Adrenal gland (tissue), 12 donors: ENCODE results near the gene TBX1. TPM values are rescaled to one million over a fixed set of nuclear protein-coding genes. Genes with fewer than 3 reads are reported as not detected.

ENCODE experiments used
- DNase-seq, 7 donors: peaks; one replicate each; pipeline ENCODE4 v3.0.0-alpha.2; 2019 to 2020
- H3K27ac ChIP-seq, 5 donors: fragments of 200-600 bp; sonication (generic) in 4 of 5; 1 replicate in 3 of 5; 2 replicates in 2 of 5; pipeline versions ENCODE4 v1.5.1 to v1.8.0; 2016 to 2020; ENCODE audit warnings: mild to moderate bottlenecking in 1 of 5
- H3K27me3 ChIP-seq: fragments of 200-600 bp; 2 replicates; pipeline ENCODE4 v1.8.0; 2021
- H3K36me3 ChIP-seq, 2 donors: fragments of 200-600 bp; replicated peaks in 1 of 2; 1 replicate in 1 of 2; 2 replicates in 1 of 2; pipeline versions ENCODE4 v1.5.1 to v1.8.0; 2018 to 2022
- H3K4me1 ChIP-seq, 2 donors: fragments of 200-600 bp; replicated peaks in 1 of 2; 1 replicate in 1 of 2; 2 replicates in 1 of 2; pipeline versions ENCODE4 v1.5.1 to v1.8.0; 2018 to 2021
- H3K4me3 ChIP-seq, 4 donors: fragments of 200-600 bp; sonication (generic) in 3 of 4; one replicate each; pipeline ENCODE4 v1.5.1; 2016 to 2018
- H3K9me3 ChIP-seq, 3 donors: fragments of 200-600 bp; sonication (generic) in 1 of 3; replicated peaks in 1 of 3; 1 replicate in 2 of 3; 2 replicates in 1 of 3; pipeline versions ENCODE4 v1.5.1 to v1.8.0; 2016 to 2021
- CTCF ChIP-seq, 6 experiments: fragments of 450-650 bp in 4 of 6; fragments of 200-600 bp in 2 of 6; sonication (generic) in 1 of 6; IDR thresholded peaks; 1 replicate in 5 of 6; 2 replicates in 1 of 6; pipeline versions ENCODE4 v1.5.1 to v1.8.0; 2016 to 2021; ENCODE audit warnings: antibody characterized with exemption in 6 of 6, mild to moderate bottlenecking in 2 of 6, moderate library complexity in 1 of 6
- POLR2A ChIP-seq, 2 donors: fragments of 450-650 bp; IDR thresholded peaks; one replicate each; pipeline ENCODE4 v1.6.1; 2017; ENCODE audit warnings: antibody characterized with exemption in 2 of 2, mild to moderate bottlenecking in 2 of 2, moderate library complexity in 1 of 2
- WGBS, 4 donors: extraction: QIAGEN DNeasy Blood & Tissue Kit in 2 of 4; methylation state at CpG; one replicate each; pipeline versions ENCODE4 v1.1.5 to v1.1.7; 2013 to 2017; 5-methylcytosine and 5-hydroxymethylcytosine counted together
- intact Hi-C, 2 donors: fragments of 100-400 bp; cut with DNase I; formaldehyde crosslinking; loops; one replicate each; pipeline versions ENCODE4 v1.14.1 to v1.15.0; 2022 to 2023
- polyA plus RNA-seq, 3 donors: library from polyadenylated mRNA; stranded (reverse); fragments of 200-250 nt in 2 of 3; fragments of 350-450 nt in 1 of 3; fragmentation: Illumina TruSeq in 1 of 3; extraction: RNeasy Lipid Tissue Mini Kit (QIAGEN cat#74804) in 1 of 3; gene quantifications; one replicate each; pipeline ENCODE4 v1.2.3, GENCODE V29; 2013 to 2014
- total RNA-seq, 9 donors: library from RNA; depleted of rRNA in 4 of 9; stranded (reverse); fragments of >200 nt in 4 of 9; fragments of 120-200 nt in 1 of 9; fragmentation: NEBNext Ultra II Directional in 1 of 9; extraction: Animal tissue kit (Norgen Biotek cat#: 25700) in 1 of 9; gene quantifications; one replicate each; pipeline versions ENCODE4 v1.1.0 to v1.2.4, GENCODE V29; 2013 to 2023
- donor health status: healthy with polysubstance abuse.
- donor health status: Bipolar disorder and iron deficiency.
- donor health status: DM: yes; HTN: yes; CAD: no.
- donor health status: DM: no; HTN: no; CAD: no.
- donor health status: DM: no; HTN: no; CAD: no.
- donor health status: DM: yes; HTN: yes; CAD: no.

TBX1 gene
- total and polyA plus RNA-seq, 12 donors, result 0.11 to 10.1 (median 1.1) TPM; not detected in 3

DNA sequence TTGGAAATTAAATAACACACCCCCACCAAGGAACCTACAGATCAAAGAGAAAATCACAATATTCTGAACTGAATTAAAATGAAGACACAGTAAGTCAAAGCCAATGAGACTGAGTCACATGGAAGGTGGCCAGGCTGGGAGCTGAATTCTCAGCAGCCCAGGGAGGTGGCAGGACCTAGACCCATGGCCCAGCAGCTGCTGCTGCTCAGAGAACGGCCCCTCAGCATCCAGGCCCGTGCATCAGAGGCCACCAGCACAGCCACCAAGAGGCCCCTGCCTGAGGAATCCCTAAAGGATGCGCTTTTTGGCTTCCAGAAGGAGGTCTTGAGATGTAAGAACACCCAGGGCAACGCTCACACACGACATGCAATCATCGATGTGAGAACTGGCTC is 35.0 kb downstream of the TBX1 start:
- Histone ChIP-seq H3K36me3 (no peaks in the 10 kb centered on the region), H3K4me3 (no peak overlapping the region), H3K27me3 (no peaks in the 10 kb centered on the region), H3K4me1 (no peaks in the 10 kb centered on the region), H3K9me3 (no peaks in the 10 kb centered on the region), H3K27ac (no peak overlapping the region)
- intact Hi-C loops, result no loop called here
- TF ChIP-seq POLR2A (IDR thresholded peaks at IDR 0.05), result no peak
- TF ChIP-seq CTCF (IDR thresholded peaks at IDR 0.05), result no peak
- 88 to 92% (median 90%) methylated on average over 6 of the region's 6 CpGs for WGBS, 4 donors
- no peak for DNase-seq

GRCh38 chr22:19796160-19796559 is 35.6 kb downstream of the TBX1 start:
- TF ChIP-seq CTCF (IDR thresholded peaks at IDR 0.05) (no peak), POLR2A (IDR thresholded peaks at IDR 0.05) (no peak)
- H3K27me3 ChIP-seq, result no peaks in the 10 kb centered on the region
- no peak overlapping the region for H3K27ac ChIP-seq
- no peak for DNase-seq
- no peaks in the 10 kb centered on the region for H3K9me3 ChIP-seq
- intact Hi-C loops, result no loop called here
- no peaks in the 10 kb centered on the region for H3K4me1 ChIP-seq
- WGBS, 4 donors, result 81 to 92% (median 90%) methylated on average over 6 to 7 of the region's 7 CpGs
- no peak overlapping the region for H3K4me3 ChIP-seq
- no peaks in the 10 kb centered on the region for H3K36me3 ChIP-seq

DNA sequence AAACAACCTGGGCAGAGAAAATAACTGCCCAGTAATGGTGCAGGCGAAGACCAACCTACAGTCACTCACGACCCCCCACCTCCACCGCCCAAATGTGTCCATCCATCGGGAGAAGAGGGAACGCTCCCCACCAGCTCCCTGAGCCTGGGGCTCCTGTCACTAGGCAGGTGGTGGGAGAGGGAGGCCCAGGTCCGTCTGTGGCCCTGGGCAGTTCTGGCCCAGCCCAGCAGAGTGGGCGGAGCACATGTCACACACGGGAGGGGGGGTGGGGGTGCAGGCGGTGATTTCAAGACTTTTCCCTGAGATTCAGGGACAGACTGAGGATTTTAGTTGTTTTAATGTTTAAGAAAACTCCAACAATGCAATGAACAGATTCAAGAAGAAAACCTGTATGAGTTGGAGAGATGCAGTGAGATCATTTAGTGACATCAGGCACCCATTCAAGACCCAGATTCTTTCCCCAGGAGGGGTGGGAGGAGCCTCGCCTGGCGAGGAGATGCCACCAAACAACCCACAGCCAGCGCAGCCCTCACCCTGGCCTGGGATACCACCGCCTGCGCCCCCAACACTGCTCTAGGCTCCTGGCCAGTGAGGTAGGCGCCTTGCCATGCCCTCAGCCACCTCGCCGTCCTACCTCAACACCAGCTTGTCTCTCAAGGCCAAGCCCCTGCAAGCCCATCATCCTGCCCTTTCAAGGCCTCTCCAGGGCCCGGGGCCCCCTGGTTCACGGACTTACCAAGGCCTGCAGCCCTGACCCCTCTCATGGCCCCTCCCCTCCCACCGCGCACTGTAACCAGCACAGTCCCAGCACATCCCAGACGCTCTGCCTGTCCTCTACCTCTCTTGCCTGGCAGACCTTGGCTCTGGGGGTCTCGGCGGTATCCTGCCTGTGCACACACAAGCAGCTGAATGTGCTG is 36.8 kb downstream of the TBX1 start:
- whole genome bisulfite sequencing, 4 donors, result 72 to 88% (median 75%) methylated on average over 18 to 24 of the region's 24 CpGs
- no peak for DNase-seq
- intact Hi-C loops, result no loop called here

More for the DNA sequence above, 36.8 kb downstream of the TBX1 start:
- no peaks in the 10 kb centered on the region for H3K9me3 ChIP-seq
- H3K4me1 ChIP-seq, result no peaks in the 10 kb centered on the region
- no peak overlapping the region for H3K4me3 ChIP-seq
- no peaks in the 10 kb centered on the region for H3K27me3 ChIP-seq
- H3K36me3 ChIP-seq, result no peaks in the 10 kb centered on the region
- TF ChIP-seq CTCF (IDR thresholded peaks at IDR 0.05) (no peak), POLR2A (IDR thresholded peaks at IDR 0.05) (no peak)
- no peak overlapping the region for H3K27ac ChIP-seq
